Esophagus muscularis mucosa (tissue), 4 donors: ENCODE data around the gene FTO.
A peak's percentile ranks its signal among the peaks of the same experiment; 100 is the strongest.

Experiments
- CTCF ChIP-seq, 3 experiments: fragments of 200-600 bp in 2 of 3; fragments of 450-650 bp in 1 of 3; sonication (generic) in 2 of 3; IDR thresholded peaks; one replicate each; pipeline ENCODE4 v1.5.1; 2017 to 2019; ENCODE audit warnings: antibody characterized with exemption in 3 of 3, mild to moderate bottlenecking in 2 of 3, moderate library complexity in 1 of 3
- EP300 ChIP-seq: sonication (generic); formaldehyde crosslinking; IDR thresholded peaks from one replicate; pipeline ENCODE4 v1.6.1; 2017; ENCODE audit warnings: antibody characterized with exemption
- POLR2AphosphoS5 ChIP-seq, 2 donors: sonication (generic); formaldehyde crosslinking; IDR thresholded peaks; one replicate each; pipeline ENCODE4 v1.6.1; 2017; ENCODE audit warnings: antibody characterized with exemption in 2 of 2

- TF ChIP-seq CTCF (IDR thresholded peaks at IDR 0.05) (peak; percentile 56 to 72 (median 65)), POLR2AphosphoS5 (IDR thresholded peaks at IDR 0.05) (no peak), EP300 (no peak)
Measured at GRCh38 chr16:53892155-53892554, 188.2 kb downstream of the FTO start.
